ENCODE data around the gene WNT7B. TPM values are rescaled to one million over a fixed set of nuclear protein-coding genes. Genes with fewer than 3 reads are reported as not detected.

The WNT7B gene
- total RNA-seq, 1 donor from 2014 or later = 1.8 TPM

DNA sequence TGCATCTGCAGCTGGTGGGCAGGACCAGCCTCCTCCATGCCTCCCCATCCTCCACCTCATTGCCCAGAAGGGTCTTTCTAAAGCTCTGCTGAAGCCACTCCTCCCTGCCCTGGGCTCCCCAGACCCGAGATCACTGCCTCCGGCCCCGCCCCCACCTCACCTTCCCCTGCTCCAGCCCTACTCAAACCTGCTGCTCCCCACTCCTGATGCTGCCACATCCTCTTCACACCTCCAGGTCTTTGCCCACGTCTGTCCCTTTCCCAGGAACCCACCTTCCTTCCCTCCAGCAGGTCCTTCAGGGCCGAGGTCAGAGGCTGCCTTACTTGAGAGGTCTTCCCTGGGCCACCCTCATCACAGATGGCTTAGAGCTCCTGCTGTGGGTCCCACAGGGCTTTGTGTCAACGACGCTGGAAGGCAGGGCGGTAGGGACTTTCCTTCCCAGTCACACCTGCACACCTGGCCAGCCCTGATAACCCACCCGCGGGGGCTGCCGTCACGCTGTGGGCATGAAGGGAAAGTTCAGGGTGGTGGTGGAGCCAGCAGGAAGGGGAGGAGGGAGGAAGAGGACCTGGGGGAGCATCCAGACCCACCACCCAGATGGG is 11.9 kb downstream of the WNT7B start:
- H3K4me3 ChIP-seq = no peak overlapping the region
- peaks cover 42% of the 10 kb centered on the region for H3K4me1 ChIP-seq
- peaks cover 2% of the 10 kb centered on the region for H4K20me1 ChIP-seq (ENCODE audit: low read depth)
- H3K27me3 ChIP-seq = peaks cover 15% of the 10 kb centered on the region
- no peak for DNase-seq (ENCODE audit: low spot score)
- peak overlapping the region; percentile 63 for H3K27ac Mint-ChIP-seq
- H3F3A ChIP-seq (ENCODE audit: low read depth) = peaks cover 13% of the 10 kb centered on the region
- H3K79me2 ChIP-seq (ENCODE audit: low read depth) = no peaks in the 10 kb centered on the region
- no peak overlapping the region for H3K9ac ChIP-seq
- H3K27ac ChIP-seq = no peak overlapping the region
- H2AFZ ChIP-seq (replicated peaks) = no peak overlapping the region
- H3K27me3 Mint-ChIP-seq (ENCODE audit: insufficient read depth, low read depth) = peaks cover 15% of the 10 kb centered on the region
- peaks cover 34% of the 10 kb centered on the region for H3K4me1 Mint-ChIP-seq
- H3K36me3 ChIP-seq = no peaks in the 10 kb centered on the region
- no peaks in the 10 kb centered on the region for H3K9me3 Mint-ChIP-seq
- no peak for TF ChIP-seq EZH2phosphoT487 (IDR thresholded peaks at IDR 0.05)
- no peak for TF ChIP-seq EZH2 (IDR thresholded peaks at IDR 0.05)
- TF ChIP-seq CTCF (IDR thresholded peaks at IDR 0.05) = no peak
- no peak overlapping the region for H3K4me2 ChIP-seq
- peak overlapping the region; percentile 35 for H3K4me3 Mint-ChIP-seq
- H3K36me3 Mint-ChIP-seq = no peaks in the 10 kb centered on the region
- H3K9me3 ChIP-seq (ENCODE audit: low read depth) = no peaks in the 10 kb centered on the region

- Mint-ChIP-seq H3K36me3 (no peaks in the 10 kb centered on the region), H3K4me3 (no peak overlapping the region), H3K27ac (no peak overlapping the region), H3K9me3 (no peaks in the 10 kb centered on the region), H3K27me3 (ENCODE audit: insufficient read depth, low read depth) (peaks cover 17% of the 10 kb centered on the region), H3K4me1 (peaks cover 32% of the 10 kb centered on the region)
- Histone ChIP-seq H3K4me1 (peaks cover 38% of the 10 kb centered on the region), H3K27ac (no peak overlapping the region), H3K79me2 (ENCODE audit: low read depth) (no peaks in the 10 kb centered on the region), H3K4me3 (no peak overlapping the region), H3K9ac (no peak overlapping the region), H3K27me3 (peaks cover 8% of the 10 kb centered on the region), H3F3A (ENCODE audit: low read depth) (peaks cover 6% of the 10 kb centered on the region), H3K9me3 (ENCODE audit: low read depth) (no peaks in the 10 kb centered on the region), H4K20me1 (ENCODE audit: low read depth) (no peaks in the 10 kb centered on the region), H3K4me2 (no peak overlapping the region), H2AFZ (replicated peaks) (no peak overlapping the region), H3K36me3 (no peaks in the 10 kb centered on the region)
- DNase-seq (ENCODE audit: low spot score) = no peak
- no peak for TF ChIP-seq CTCF (IDR thresholded peaks at IDR 0.05)
Measured at GRCh38 chr22:45964372-45964771, 12.6 kb downstream of the WNT7B start.

DNA sequence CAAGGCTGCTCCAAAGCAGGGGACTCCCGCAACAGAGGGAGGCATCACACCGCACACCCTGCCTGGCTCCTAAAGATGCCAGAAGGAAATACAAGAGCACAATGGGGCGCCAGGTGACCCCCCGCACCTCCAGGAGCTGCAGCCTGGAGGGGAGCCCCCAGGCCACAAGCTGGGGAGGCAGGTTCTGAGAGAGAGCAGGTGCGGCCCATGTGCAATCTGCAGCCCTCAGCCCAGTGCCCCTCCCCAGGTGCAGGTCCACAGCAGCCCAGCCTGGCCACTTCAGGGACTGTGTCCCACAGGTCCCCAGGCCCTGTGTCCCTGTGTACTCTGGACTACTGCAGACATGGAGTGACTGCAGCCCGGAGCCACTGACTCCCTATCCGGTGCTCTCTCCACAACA is 13.1 kb downstream of the WNT7B start:
- H3K9me3 ChIP-seq (ENCODE audit: low read depth) = no peaks in the 10 kb centered on the region
- no peak for DNase-seq (ENCODE audit: low spot score)
- Mint-ChIP-seq H3K27ac (no peak overlapping the region), H3K36me3 (no peaks in the 10 kb centered on the region), H3K4me3 (no peak overlapping the region), H3K9me3 (no peaks in the 10 kb centered on the region), H3K27me3 (ENCODE audit: insufficient read depth, low read depth) (peaks cover 15% of the 10 kb centered on the region), H3K4me1 (peaks cover 29% of the 10 kb centered on the region)
- no peak overlapping the region for H3K4me2 ChIP-seq
- H3F3A ChIP-seq (ENCODE audit: low read depth) = peaks cover 3% of the 10 kb centered on the region
- no peaks in the 10 kb centered on the region for H3K36me3 ChIP-seq
- H3K9ac ChIP-seq = no peak overlapping the region
- H4K20me1 ChIP-seq (ENCODE audit: low read depth) = no peaks in the 10 kb centered on the region
- H3K4me1 ChIP-seq = peaks cover 35% of the 10 kb centered on the region
- TF ChIP-seq CTCF (IDR thresholded peaks at IDR 0.05) = no peak
- TF ChIP-seq EZH2phosphoT487 (IDR thresholded peaks at IDR 0.05) = no peak
- TF ChIP-seq EZH2 (IDR thresholded peaks at IDR 0.05) = no peak
- no peak overlapping the region for H3K27ac ChIP-seq
- H3K4me3 ChIP-seq = no peak overlapping the region
- H2AFZ ChIP-seq (replicated peaks) = no peak overlapping the region
- peaks cover 6% of the 10 kb centered on the region for H3K27me3 ChIP-seq
- no peaks in the 10 kb centered on the region for H3K79me2 ChIP-seq (ENCODE audit: low read depth)

Measured in neural progenitor cell (in vitro differentiated cells).